GM21526 (cell line): ENCODE data around the gene SHMT2.
A peak's percentile ranks its signal among the peaks of the same experiment; 100 is the strongest.

ENCODE experiments used
- ATAC-seq: cut with Tn5 transposase; IDR thresholded peaks from one replicate; pipeline ENCODE4 v1.9.1; 2021; ENCODE audit warnings: moderate library complexity; ENCODE audit not compliant: unreplicated experiment, low FRiP score

The SHMT2 gene

DNA sequence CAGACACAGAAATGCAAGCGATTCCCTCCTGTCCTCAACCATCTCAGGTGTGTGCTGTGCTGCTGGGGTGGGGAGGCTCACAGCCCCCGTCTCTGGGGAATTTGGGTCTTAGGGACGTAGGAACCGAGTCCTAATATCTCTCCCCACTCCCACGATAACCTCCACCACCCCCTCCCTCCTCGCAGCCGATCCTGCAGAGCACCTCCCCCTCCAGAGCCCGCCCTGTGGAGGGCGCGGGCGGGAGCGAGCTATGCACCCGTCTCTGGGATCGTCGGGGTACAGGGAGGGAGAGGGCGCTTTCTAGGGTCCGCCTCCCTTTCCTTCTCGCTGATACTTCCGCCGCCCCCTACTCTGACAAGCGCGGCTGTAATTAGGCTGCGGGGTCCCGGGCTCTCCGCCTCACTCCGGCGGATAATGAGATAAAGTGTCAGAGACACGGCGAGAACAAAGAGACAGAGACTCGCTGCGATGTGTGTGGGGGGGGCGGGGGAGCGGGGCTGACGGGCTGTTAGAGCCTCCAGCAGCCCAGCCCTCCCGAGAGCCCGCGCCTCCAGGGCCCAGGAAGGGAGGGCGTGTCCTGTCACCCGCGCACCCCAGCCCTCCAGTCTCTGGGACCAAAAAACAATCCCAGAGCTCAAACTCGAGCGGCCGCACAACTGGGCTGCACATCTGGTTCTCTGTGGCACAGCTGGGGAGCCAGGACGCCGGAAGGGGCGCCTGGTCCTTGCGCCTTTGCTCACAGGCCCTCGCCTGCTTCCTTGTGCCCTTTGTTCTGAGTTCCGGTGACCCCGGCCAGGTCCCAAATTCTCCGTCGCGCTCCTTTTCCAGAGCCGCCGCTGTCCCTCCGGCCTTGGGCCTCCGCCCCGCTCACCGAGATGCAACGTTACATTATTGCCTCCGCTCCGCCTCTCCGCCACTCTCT lies 8.7 kb downstream of the SHMT2 start:
- ATAC-seq: no peak

- peak; percentile 44 for ATAC-seq
These were observed 9.5 kb downstream of the SHMT2 start for GRCh38 chr12:57238854-57239554.

- no peak for ATAC-seq
These were observed 10.1 kb downstream of the SHMT2 start for GRCh38 chr12:57239587-57240065.

DNA sequence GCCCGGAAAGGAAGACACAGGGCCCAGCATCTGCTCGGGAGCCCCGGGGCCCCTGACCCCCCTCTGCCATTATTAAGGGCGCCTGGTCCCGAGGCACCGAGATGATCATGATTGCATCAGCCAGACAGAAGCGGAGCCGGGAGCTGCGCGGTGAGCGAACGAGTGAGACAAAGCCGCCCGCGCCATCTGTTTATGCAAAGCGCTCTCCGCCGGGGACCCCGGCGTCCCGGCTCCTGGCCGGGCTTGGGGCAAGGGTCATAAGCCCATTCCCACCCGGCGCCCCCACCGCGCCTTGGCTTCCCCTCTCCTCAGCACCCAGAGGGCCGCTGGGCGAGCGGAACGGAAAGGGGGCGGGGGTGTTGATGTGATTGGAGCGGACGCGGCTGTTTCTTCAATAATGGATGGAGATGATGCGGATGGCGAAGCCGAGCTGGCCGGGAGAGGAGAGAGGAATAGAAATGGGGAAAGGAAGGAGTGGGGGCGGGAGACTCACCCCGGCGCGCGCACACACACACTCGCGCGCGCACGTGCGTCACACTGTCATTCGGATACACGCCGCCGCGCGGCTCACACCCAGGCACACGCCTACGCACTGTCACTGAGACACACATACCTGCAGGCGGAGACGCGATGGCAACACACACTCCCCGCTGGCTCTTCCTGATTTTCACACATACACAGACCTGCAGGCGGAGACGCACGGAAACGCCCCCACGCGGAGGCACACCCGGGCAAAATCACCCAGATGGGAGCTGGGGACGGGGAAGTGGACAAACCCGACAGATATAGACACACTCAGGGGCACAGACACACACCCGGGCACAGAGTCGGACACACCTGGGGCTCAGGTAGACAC lies 10.8 kb downstream of the SHMT2 start:
- no peak for ATAC-seq

DNA sequence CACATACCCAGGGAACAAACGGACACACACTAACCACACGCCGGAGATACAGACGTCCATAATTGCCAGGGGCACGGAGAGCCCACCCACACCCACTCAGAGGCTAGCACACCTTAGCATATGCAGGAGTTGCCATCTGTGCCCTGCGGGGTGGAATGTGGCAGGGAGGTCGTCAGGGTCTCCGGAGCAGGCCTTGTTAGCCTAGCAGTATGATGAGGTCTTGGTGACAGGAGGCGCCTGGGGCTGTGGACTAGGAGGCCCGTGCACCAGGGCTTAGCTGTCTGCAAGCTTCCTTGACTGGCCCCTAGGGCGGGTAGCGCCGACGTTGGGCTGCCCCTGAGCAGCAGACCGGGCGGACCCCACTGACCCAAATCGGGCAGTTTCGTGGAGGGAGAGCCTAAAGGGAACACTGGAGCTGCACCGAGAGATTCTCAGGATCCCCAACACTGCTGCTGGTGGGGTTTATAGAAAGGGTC lies 11.5 kb downstream of the SHMT2 start:
- no peak for ATAC-seq

DNA sequence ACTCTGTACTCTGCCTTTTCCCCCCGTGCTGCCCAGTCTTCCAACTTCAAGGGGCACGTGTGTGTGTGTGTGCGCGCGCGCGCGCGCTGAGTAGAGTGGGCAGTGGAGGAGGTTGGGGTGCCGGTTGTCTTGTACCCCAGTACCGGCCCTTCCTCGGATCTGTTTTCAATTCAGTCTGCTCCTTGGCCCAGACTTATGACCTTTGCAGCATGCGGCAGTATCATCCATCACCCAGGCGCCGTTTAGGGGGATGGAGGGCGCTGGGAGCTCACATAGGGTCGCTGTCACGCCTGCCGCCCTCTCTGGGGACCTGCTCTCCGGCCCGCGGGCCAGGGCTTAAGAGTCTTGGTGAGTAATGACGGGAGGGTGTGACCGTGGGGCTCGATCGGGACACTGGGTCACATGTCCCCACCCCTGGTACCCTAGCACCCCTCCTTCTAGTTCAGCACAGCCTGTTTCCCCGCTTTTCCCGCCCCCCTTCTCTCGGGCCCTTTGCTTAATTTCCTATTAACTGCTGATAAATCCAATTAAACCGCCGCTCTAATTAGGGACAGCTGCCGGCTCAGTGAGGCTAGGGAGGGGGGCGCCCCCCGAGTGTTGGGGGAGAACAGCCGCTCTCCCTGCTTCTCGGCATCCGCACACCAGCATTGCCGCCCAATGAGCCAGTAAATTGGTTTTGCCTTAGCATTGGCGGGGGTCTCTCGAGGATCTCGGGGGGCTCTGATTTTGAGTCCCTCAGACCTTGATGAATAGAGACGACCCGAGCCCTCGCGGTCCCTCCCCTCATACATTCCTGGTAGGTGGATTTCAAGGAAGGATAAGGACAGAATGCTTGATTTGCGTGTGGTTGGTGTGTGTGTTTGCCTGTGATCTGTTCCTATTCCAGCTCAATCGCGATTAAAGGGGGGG lies 12.1 kb downstream of the SHMT2 start:
- no peak for ATAC-seq

DNA sequence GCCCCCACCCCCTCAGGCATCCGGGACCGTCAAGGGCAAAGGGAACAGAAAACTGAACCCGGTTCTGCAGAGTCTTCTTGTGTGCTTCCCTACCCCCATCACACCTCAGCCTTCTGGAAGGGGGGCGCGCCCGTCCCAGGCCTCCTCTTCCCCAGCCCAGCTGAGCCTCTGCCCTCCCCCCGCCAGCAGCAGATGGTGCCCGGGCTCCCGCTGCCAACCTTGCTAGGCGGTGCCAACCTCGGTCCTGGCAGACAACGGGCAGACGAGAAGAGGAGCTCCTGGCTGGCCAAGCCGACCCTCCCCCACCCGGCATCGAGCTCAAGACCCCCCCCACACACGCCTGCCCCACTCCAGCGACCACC lies 12.8 kb downstream of the SHMT2 start:
- ATAC-seq: no peak

- peak; percentile 31 for ATAC-seq
These were observed 13.4 kb downstream of the SHMT2 start for GRCh38 chr12:57242691-57243454.

- ATAC-seq: no peak
These were observed 14.2 kb downstream of the SHMT2 start for GRCh38 chr12:57243521-57244311.

GRCh38 chr12:57244312-57244696 lies 14.8 kb downstream of the SHMT2 start:
- no peak for ATAC-seq

DNA sequence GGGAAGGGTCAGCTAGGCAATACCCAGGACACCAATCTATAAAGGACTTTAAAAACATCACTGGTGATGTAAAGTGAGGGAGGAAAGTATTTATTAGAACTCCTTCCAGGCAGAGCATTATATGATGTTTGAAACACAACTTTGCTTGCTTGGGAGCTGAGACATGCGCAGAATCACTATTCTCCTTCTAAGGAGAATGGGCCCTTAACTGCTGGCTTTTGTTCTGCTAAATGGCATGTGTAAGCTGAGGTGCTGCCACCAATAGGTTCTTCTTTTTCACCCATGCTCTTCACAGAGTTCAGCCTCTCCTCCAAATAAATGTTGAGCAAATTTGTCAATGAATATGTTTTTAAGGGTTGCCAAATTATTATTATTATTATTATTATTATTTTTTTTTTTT lies 17.5 kb downstream of the SHMT2 start:
- no peak for ATAC-seq

- ATAC-seq: no peak
These were observed 19.6 kb downstream of the SHMT2 start for GRCh38 chr12:57248934-57249742.

DNA sequence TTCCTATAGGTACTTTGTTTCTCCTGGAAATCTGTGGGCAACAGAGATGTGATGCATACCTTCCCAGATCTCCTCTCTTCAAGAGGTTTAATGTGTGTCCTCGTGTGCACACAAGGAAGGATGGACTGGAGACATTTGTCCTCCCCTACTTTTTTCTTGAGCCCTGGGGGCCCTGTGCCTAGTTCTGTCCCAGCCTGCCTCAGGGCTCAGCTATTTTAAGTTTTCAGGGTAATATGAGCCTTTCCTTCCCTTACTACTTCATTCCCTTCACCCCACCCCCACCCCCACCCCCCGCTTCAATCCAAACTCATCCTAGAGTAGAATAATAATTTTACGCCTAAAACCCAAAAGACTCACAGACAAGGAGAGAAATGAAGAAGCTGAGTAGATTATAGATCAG lies 21.0 kb downstream of the SHMT2 start:
- no peak for ATAC-seq

GRCh38 chr12:57250956-57251355 lies 21.4 kb downstream of the SHMT2 start, which contains the start of gene STAC3:
Gene STAC3 (minus strand): TSS chr12:57251187. CDS start chr12:57249636, 1,551 bp downstream.
- ATAC-seq: no peak

GRCh38 chr12:57254506-57255280 lies 25.2 kb downstream of the SHMT2 start:
- no peak for ATAC-seq

DNA sequence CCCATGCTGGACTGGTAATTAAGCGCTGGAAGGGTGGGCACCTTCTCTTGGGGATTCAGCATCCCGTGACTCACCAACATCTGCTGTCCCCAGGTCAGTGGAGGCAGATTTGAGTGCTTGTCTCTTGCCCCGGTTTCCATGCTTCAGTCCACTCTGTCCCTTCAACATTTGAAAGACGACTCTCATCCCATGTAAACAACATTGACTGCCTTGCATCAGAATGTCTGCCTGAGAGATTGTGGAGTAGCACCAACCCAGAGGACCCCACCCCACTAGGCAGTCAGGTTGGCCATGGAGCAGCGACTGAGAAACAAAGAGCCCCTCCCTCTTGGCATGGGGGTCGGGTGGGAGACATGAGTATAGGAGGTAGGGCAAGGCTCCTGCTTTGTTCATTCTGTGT lies 26.4 kb downstream of the SHMT2 start:
- no peak for ATAC-seq
